ENCODE measurements around the gene TNIP1. TPM values are rescaled to one million over a fixed set of nuclear protein-coding genes. Genes with fewer than 3 reads are reported as not detected.
A peak's percentile ranks its signal among the peaks of the same experiment; 100 is the strongest.

TNIP1 gene
- total RNA-seq, 1 donor from 2014 or later, result 512 TPM

- Mint-ChIP-seq H3K36me3 (ENCODE audit: low read depth) (peaks cover 81% of the 10 kb centered on the region), H3K27me3 (no peaks in the 10 kb centered on the region), H3K4me3 (peak overlapping the region; percentile 38), H3K4me1 (peaks cover 36% of the 10 kb centered on the region), H3K27ac (peak overlapping the region; percentile 20), H3K9me3 (no peaks in the 10 kb centered on the region)
- ChIA-PET POLR2A (interaction anchor here (0.6 to 2.7 kb wide), 8 partner anchors 14 to 142 kb away, joined by 4 to 9 read pairs (median 5); partner anchors contain the start of genes GM2A and TNIP1), CTCF (interaction anchor here (0.6 to 16.6 kb wide), 6 partner anchors 9 to 311 kb away, joined by 3 to 625 read pairs (median 4); no protein-coding TSS in a partner anchor)
- peak; percentile 51 for ATAC-seq (ENCODE audit: low read depth)
- TF ChIP-seq CTCF (IDR thresholded peaks at IDR 0.05), result no peak
- intact Hi-C loops (cut with micrococcal nuclease), result loop anchor here (1.0 kb wide), 2 partner anchors 13 to 52 kb away; no protein-coding TSS in a partner anchor
- DNase-seq, result no peak
Observed at GRCh38 chr5:151110992-151111391, 30.2 kb upstream of the TNIP1 start.

- ChIA-PET CTCF (interaction anchor here (0.7 to 16.6 kb wide), 6 partner anchors 8 to 56 kb away, joined by 3 to 625 read pairs (median 4); no protein-coding TSS in a partner anchor), POLR2A (interaction anchor here (0.7 to 2.7 kb wide), 12 partner anchors 13 to 142 kb away, joined by 3 to 9 read pairs (median 4); partner anchors contain the start of genes GM2A and TNIP1)
- peak overlapping the region; percentile 6 for H3K4me3 Mint-ChIP-seq
Observed at GRCh38 chr5:151110122-151110681, 29.4 kb upstream of the TNIP1 start.

DNA sequence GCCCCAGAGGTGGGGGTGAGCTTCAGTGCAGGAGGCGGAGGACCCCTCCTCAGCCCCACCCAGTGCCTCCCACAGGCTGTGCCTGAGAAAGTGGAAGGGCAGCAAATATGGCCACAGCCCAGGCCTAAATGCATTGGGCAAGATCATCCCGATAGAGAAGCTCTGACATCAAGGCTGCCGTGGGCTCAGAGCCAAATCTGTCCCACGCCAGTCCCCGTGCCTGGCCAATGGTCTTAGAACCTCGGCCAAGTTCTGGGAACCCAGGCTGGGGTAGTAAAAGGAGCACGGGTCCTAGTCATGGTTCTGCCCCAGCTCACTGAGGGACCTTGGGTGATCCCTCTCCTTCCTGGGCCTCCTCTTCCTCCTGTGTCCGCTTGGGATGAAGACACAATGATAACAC is 27.7 kb upstream of the TNIP1 start:
- Mint-ChIP-seq H3K27me3 (no peaks in the 10 kb centered on the region), H3K4me3 (no peak overlapping the region), H3K4me1 (peaks cover 24% of the 10 kb centered on the region), H3K9me3 (no peaks in the 10 kb centered on the region), H3K36me3 (ENCODE audit: low read depth) (peaks cover 90% of the 10 kb centered on the region), H3K27ac (no peak overlapping the region)
- no peak for ATAC-seq (ENCODE audit: low read depth)
- intact Hi-C loops (cut with micrococcal nuclease), result no loop called here
- ChIA-PET POLR2A (interaction anchor here (1.2 kb wide), 2 partner anchors 22 to 25 kb away, joined by 3 read pairs; no protein-coding TSS in a partner anchor), CTCF (interaction anchor here (0.9 to 16.6 kb wide), 2 partner anchors 55 to 306 kb away, joined by 3 to 625 read pairs; no protein-coding TSS in a partner anchor)
- DNase-seq, result no peak
- TF ChIP-seq CTCF (IDR thresholded peaks at IDR 0.05), result no peak

More at GRCh38 chr5:151110122-151110681, 29.4 kb upstream of the TNIP1 start:
- ATAC-seq (ENCODE audit: low read depth) (no peak), DNase-seq (no peak)
- Mint-ChIP-seq H3K9me3 (no peaks in the 10 kb centered on the region), H3K27me3 (no peaks in the 10 kb centered on the region), H3K27ac (peak overlapping the region; percentile 20), H3K4me1 (peaks cover 33% of the 10 kb centered on the region), H3K36me3 (ENCODE audit: low read depth) (peaks cover 82% of the 10 kb centered on the region)
- TF ChIP-seq CTCF (IDR thresholded peaks at IDR 0.05), result no peak
- intact Hi-C loops (cut with micrococcal nuclease), result loop anchor here (1.0 kb wide), 1 partner anchor 51 kb away; no protein-coding TSS in a partner anchor

GRCh38 chr5:151107738-151108520 is 27.1 kb upstream of the TNIP1 start:
- Mint-ChIP-seq H3K27me3 (no peaks in the 10 kb centered on the region), H3K27ac (no peak overlapping the region), H3K9me3 (no peaks in the 10 kb centered on the region), H3K4me1 (peaks cover 23% of the 10 kb centered on the region), H3K36me3 (ENCODE audit: low read depth) (peaks cover 93% of the 10 kb centered on the region), H3K4me3 (no peak overlapping the region)
- ChIA-PET POLR2A (interaction anchor here (1.2 to 1.5 kb wide), 3 partner anchors 21 to 29 kb away, joined by 3 read pairs; no protein-coding TSS in a partner anchor), CTCF (interaction anchor here (16.6 kb wide), 1 partner anchor 54 kb away, joined by 625 read pairs; no protein-coding TSS in a partner anchor)
- intact Hi-C loops (cut with micrococcal nuclease), result no loop called here
- DNase-seq (no peak), ATAC-seq (ENCODE audit: low read depth) (no peak)
- TF ChIP-seq CTCF (IDR thresholded peaks at IDR 0.05), result no peak
